H1 (cell line): Measurements from ENCODE around the gene CFAP97D2. TPM values are rescaled to one million over a fixed set of nuclear protein-coding genes. Genes with fewer than 3 reads are reported as not detected.

Experiments
- CTCF ChIA-PET: fragments of 300-600 bp; sonication (Branson Sonifier 250); formaldehyde crosslinking; loops from one replicate; lab custom pipeline; 2021; ENCODE audit not compliant: partially characterized antibody; lab: Charles Lee
- POLR2A ChIA-PET: fragments of 300-600 bp; sonication (Branson Sonifier 250); formaldehyde crosslinking; loops from one replicate; lab custom pipeline; 2021; ENCODE audit warnings: inconsistent platforms; ENCODE audit not compliant: partially characterized antibody; lab: Charles Lee
- DNase-seq, 2 experiments: peaks; one replicate each; pipeline versions ENCODE4 v3.0.0 to v3.0.0-alpha.2; 2010 to 2022; ENCODE audit warnings: low spot score in 2 of 2, low read depth in 1 of 2, mixed read lengths in 1 of 2
- FAIRE-seq: peaks from 2 replicates; lab custom pipeline; 2011; peaks lifted over from hg19 to GRCh38; lab: Jason Lieb, UNC
- H2AFZ ChIP-seq: 2 replicates; pipeline ENCODE4 v1.8.1; 2012; ENCODE audit warnings: low read length, inconsistent platforms
- H2AK5ac ChIP-seq: 2 replicates; pipeline ENCODE4 v1.6.1; 2013; ENCODE audit warnings: low read depth, low read length
- H2BK120ac ChIP-seq: replicated peaks from 2 replicates; pipeline ENCODE3; 2013; ENCODE audit warnings: low read depth, low read length, inconsistent platforms
- H2BK12ac ChIP-seq: 2 replicates; pipeline ENCODE4 v1.6.1; 2013; ENCODE audit warnings: low read depth, low read length
- H2BK15ac ChIP-seq: 2 replicates; pipeline ENCODE4 v1.6.1; 2013; ENCODE audit warnings: low read length
- H2BK20ac ChIP-seq: 2 replicates; pipeline ENCODE4 v1.6.1; 2013; ENCODE audit warnings: low read length
- H2BK5ac ChIP-seq: 2 replicates; pipeline ENCODE4 v1.6.1; 2013; ENCODE audit warnings: low read depth, low read length
- H3K14ac ChIP-seq: 2 replicates; pipeline ENCODE4 v1.6.1; 2013; ENCODE audit warnings: inconsistent platforms; ENCODE audit not compliant: insufficient read length
- H3K18ac ChIP-seq: 2 replicates; pipeline ENCODE4 v1.6.1; 2013; ENCODE audit warnings: low read length; ENCODE audit errors: extremely low read depth
- H3K23ac ChIP-seq: 2 replicates; pipeline ENCODE4 v1.6.1; 2013; ENCODE audit warnings: inconsistent platforms; ENCODE audit not compliant: insufficient read length
- H3K23me2 ChIP-seq: 2 replicates; pipeline ENCODE4 v1.6.1; 2013; ENCODE audit warnings: low read depth, low read length
- H3K27ac ChIP-seq: 2 replicates; pipeline ENCODE4 v1.6.1; 2011; ENCODE audit warnings: low read depth, low read length, inconsistent platforms
- H3K27me3 ChIP-seq, 4 experiments: replicated peaks in 1 of 4; 1 replicate in 1 of 4; 2 replicates in 3 of 4; pipeline versions ENCODE4 v1.6.1 to v1.8.1; 2011 to 2013; ENCODE audit warnings: low read length in 3 of 4, mild to moderate bottlenecking in 3 of 4, inconsistent platforms in 2 of 4, mixed read lengths in 2 of 4, moderate library complexity in 1 of 4; ENCODE audit not compliant: control insufficient read depth in 3 of 4, insufficient read depth in 3 of 4; ENCODE audit errors: extremely low read depth in 1 of 4
- H3K36me3 ChIP-seq, 4 experiments: 2 replicates each; pipeline versions ENCODE4 v1.6.1 to v1.8.1; 2011 to 2013; ENCODE audit warnings: mild to moderate bottlenecking in 4 of 4, low read length in 3 of 4, moderate library complexity in 2 of 4, control low read depth in 1 of 4, inconsistent platforms in 1 of 4; ENCODE audit not compliant: insufficient read depth in 4 of 4, control insufficient read depth in 2 of 4
- H3K4ac ChIP-seq: replicated peaks from 2 replicates; pipeline ENCODE3; 2013; ENCODE audit warnings: low read length, low read depth, mixed read lengths, inconsistent platforms; ENCODE audit not compliant: insufficient read length
- H3K4me1 ChIP-seq, 4 experiments: replicated peaks in 1 of 4; 1 replicate in 1 of 4; 2 replicates in 3 of 4; pipeline versions ENCODE4 v1.6.1 to v1.8.1; 2011 to 2013; ENCODE audit warnings: low read length in 3 of 4, inconsistent platforms in 2 of 4, mixed read lengths in 1 of 4; ENCODE audit not compliant: insufficient read depth in 4 of 4, control insufficient read depth in 3 of 4
- H3K4me2 ChIP-seq, 2 experiments: 2 replicates each; pipeline versions ENCODE4 v1.6.1 to v1.8.1; 2011 to 2013; ENCODE audit warnings: low read depth in 2 of 2, low read length in 2 of 2, control low read depth in 1 of 2, inconsistent platforms in 1 of 2, mild to moderate bottlenecking in 1 of 2; ENCODE audit not compliant: insufficient read depth in 1 of 2
- H3K4me3 ChIP-seq, 4 experiments: fragments of 200-600, 300-600 bp in 1 of 4; sonication (generic), shearing (Covaris generic), sonication (Bioruptor Twin) in 1 of 4; 2 replicates each; pipeline versions ENCODE4 v1.5.1 to v1.8.1; 2011 to 2016; ENCODE audit warnings: low read length in 4 of 4, low read depth in 3 of 4, control low read depth in 2 of 4, inconsistent platforms in 2 of 4, mild to moderate bottlenecking in 2 of 4, mixed read lengths in 1 of 4, moderate library complexity in 1 of 4; ENCODE audit not compliant: insufficient read depth in 2 of 4; ENCODE audit errors: extremely low read depth in 1 of 4
- H3K56ac ChIP-seq: replicated peaks from 2 replicates; pipeline ENCODE3; 2013; ENCODE audit warnings: low read depth, mild to moderate bottlenecking, mixed read lengths, low read length, inconsistent platforms; ENCODE audit not compliant: insufficient read length
- H3K79me1 ChIP-seq: 2 replicates; pipeline ENCODE4 v1.6.1; 2013; ENCODE audit warnings: low read depth, low read length, control low read depth
- H3K79me2 ChIP-seq, 2 experiments: 2 replicates each; pipeline versions ENCODE4 v1.6.1 to v1.8.1; 2012 to 2013; ENCODE audit warnings: low read length in 2 of 2, mild to moderate bottlenecking in 2 of 2, inconsistent platforms in 1 of 2; ENCODE audit not compliant: insufficient read depth in 2 of 2, control insufficient read depth in 1 of 2
- H3K9ac ChIP-seq, 4 experiments: replicated peaks in 1 of 4; 1 replicate in 1 of 4; 2 replicates in 3 of 4; pipeline versions ENCODE4 v1.6.1 to v1.8.1; 2011 to 2013; ENCODE audit warnings: low read depth in 3 of 4, low read length in 3 of 4, control low read depth in 2 of 4, mild to moderate bottlenecking in 2 of 4, moderate library complexity in 2 of 4, inconsistent platforms in 1 of 4; ENCODE audit errors: extremely low read depth in 1 of 4
- H3K9me3 ChIP-seq, 2 experiments: 2 replicates each; pipeline versions ENCODE4 v1.6.1 to v1.8.1; 2012 to 2013; ENCODE audit warnings: mild to moderate bottlenecking in 2 of 2, moderate library complexity in 2 of 2, control low read depth in 1 of 2, inconsistent platforms in 1 of 2, low read depth in 1 of 2, low read length in 1 of 2, mixed read lengths in 1 of 2; ENCODE audit not compliant: insufficient read depth in 2 of 2
- H4K20me1 ChIP-seq, 2 experiments: replicated peaks in 1 of 2; 2 replicates each; pipeline versions ENCODE3 to v1.8.1; 2011 to 2013; ENCODE audit warnings: inconsistent platforms in 2 of 2, low read length in 2 of 2, mild to moderate bottlenecking in 1 of 2; ENCODE audit not compliant: insufficient read depth in 2 of 2, control insufficient read depth in 1 of 2
- H4K5ac ChIP-seq: 2 replicates; pipeline ENCODE4 v1.6.1; 2013; ENCODE audit warnings: low read length, low read depth, mixed read lengths, inconsistent platforms; ENCODE audit not compliant: insufficient read length
- H4K8ac ChIP-seq: 2 replicates; pipeline ENCODE4 v1.8.0; 2013; ENCODE audit warnings: mild to moderate bottlenecking, moderate library complexity, low read length, inconsistent platforms; ENCODE audit not compliant: insufficient read depth; ENCODE audit errors: extremely low read depth
- H4K91ac ChIP-seq: replicated peaks from 2 replicates; pipeline ENCODE3; 2013; ENCODE audit warnings: low read length, mixed read lengths, inconsistent platforms; ENCODE audit not compliant: insufficient read length
- ASH2L ChIP-seq: fragments of 200-600, 300-600 bp; sonication (generic); IDR thresholded peaks from one replicate; pipeline ENCODE4 v1.7.1; 2017; ENCODE audit warnings: low read length
- CBX8 ChIP-seq: fragments of 300-800, 300-1000 bp; sonication (generic); IDR thresholded peaks from 2 replicates; pipeline ENCODE4 v1.7.1; 2016; ENCODE audit warnings: low read depth, low read length, borderline replicate concordance
- CHD1 ChIP-seq: IDR thresholded peaks from 2 replicates; pipeline ENCODE4 v1.6.1; 2012; ENCODE audit warnings: low read depth, low read length, improper control_type of control experiment
- FOSL1 ChIP-seq: IDR thresholded peaks from 2 replicates; pipeline ENCODE4 v1.6.1; 2011; ENCODE audit warnings: mild to moderate bottlenecking, low read depth, low read length, moderate library complexity; ENCODE audit not compliant: insufficient read depth
- HDAC2 ChIP-seq, 2 experiments: fragments of 300-600 bp in 1 of 2; sonication (generic) in 1 of 2; IDR thresholded peaks; 2 replicates each; pipeline ENCODE4 v1.6.1; 2011 to 2012; ENCODE audit warnings: low read depth in 2 of 2, low read length in 2 of 2, mild to moderate bottlenecking in 2 of 2, moderate library complexity in 2 of 2, borderline replicate concordance in 1 of 2, inconsistent platforms in 1 of 2
- KDM4A ChIP-seq: IDR thresholded peaks from one replicate; pipeline ENCODE4 v1.7.1; 2012; ENCODE audit warnings: low read depth, mild to moderate bottlenecking, moderate library complexity, low read length, inconsistent platforms; ENCODE audit not compliant: severe bottlenecking
- POLR2AphosphoS5 ChIP-seq: IDR thresholded peaks from 2 replicates; pipeline ENCODE4 v1.6.1; 2011; ENCODE audit warnings: low read depth, low read length
- RAD21 ChIP-seq, 2 experiments: IDR thresholded peaks in 1 of 2; conservative IDR thresholded peaks in 1 of 2; 2 replicates each; pipeline ENCODE4 v1.6.1; 2011; ENCODE audit warnings: low read depth in 2 of 2, low read length in 2 of 2, improper control_type of control experiment in 1 of 2, inconsistent platforms in 1 of 2, mild to moderate bottlenecking in 1 of 2, moderate library complexity in 1 of 2
- SIN3A ChIP-seq, 2 experiments: IDR thresholded peaks in 1 of 2; conservative IDR thresholded peaks in 1 of 2; 2 replicates each; pipeline ENCODE4 v1.6.1; 2011 to 2012; ENCODE audit warnings: low read length in 2 of 2, improper control_type of control experiment in 1 of 2, low read depth in 1 of 2, mild to moderate bottlenecking in 1 of 2
- TAF1 ChIP-seq: IDR thresholded peaks from 2 replicates; pipeline ENCODE4 v1.6.1; 2011; ENCODE audit warnings: mild to moderate bottlenecking, low read depth, low read length
- YY1 ChIP-seq: IDR thresholded peaks from 2 replicates; pipeline ENCODE4 v1.6.1; 2011; ENCODE audit warnings: low read depth, mild to moderate bottlenecking, low read length
- WGBS, 2 experiments: shearing (Covaris generic) in 1 of 2; methylation state at CpG; one replicate each; pipeline versions ENCODE4 v1.1.6 to v1.1.7; 2013 to 2015; ENCODE audit warnings: low lambda C conversion rate in 2 of 2, mixed read lengths in 2 of 2, inconsistent platforms in 1 of 2, low coverage in 1 of 2, missing lambda C conversion rate in 1 of 2; ENCODE audit not compliant: insufficient replicate concordance in 2 of 2, insufficient coverage in 1 of 2, insufficient read length in 1 of 2; ENCODE audit errors: extremely low coverage in 1 of 2, missing lambda C conversion rate in 1 of 2; 5-methylcytosine and 5-hydroxymethylcytosine counted together
- polyA plus RNA-seq, 7 experiments: library from polyadenylated mRNA; depleted of rRNA in 3 of 7; stranded (reverse) in 5 of 7; unstranded in 2 of 7; fragments of >200 nt in 5 of 7; fragments of 200-250 nt in 2 of 7; gene quantifications; 1 replicate in 5 of 7; 2 replicates in 1 of 7; 4 replicates in 1 of 7; pipeline versions ENCODE4 v1.2.1 to v1.2.3, GENCODE V29; 2011 to 2013; ENCODE audit warnings: missing spikeins in 2 of 7, mixed read lengths in 2 of 7
- total RNA-seq: library from RNA; stranded (reverse); fragmentation: NEBNext Ultra II Directional; extraction: Animal tissue kit (Norgen Biotek cat#: 25700); gene quantifications from 2 replicates; pipeline ENCODE4 v1.2.1, GENCODE V29; 2021

The CFAP97D2 gene
- total and polyA plus RNA-seq, 2 of the 8 experiments (the other 6 are each of a cell fraction or from before 2014, with no cell fraction given): not detected

DNA sequence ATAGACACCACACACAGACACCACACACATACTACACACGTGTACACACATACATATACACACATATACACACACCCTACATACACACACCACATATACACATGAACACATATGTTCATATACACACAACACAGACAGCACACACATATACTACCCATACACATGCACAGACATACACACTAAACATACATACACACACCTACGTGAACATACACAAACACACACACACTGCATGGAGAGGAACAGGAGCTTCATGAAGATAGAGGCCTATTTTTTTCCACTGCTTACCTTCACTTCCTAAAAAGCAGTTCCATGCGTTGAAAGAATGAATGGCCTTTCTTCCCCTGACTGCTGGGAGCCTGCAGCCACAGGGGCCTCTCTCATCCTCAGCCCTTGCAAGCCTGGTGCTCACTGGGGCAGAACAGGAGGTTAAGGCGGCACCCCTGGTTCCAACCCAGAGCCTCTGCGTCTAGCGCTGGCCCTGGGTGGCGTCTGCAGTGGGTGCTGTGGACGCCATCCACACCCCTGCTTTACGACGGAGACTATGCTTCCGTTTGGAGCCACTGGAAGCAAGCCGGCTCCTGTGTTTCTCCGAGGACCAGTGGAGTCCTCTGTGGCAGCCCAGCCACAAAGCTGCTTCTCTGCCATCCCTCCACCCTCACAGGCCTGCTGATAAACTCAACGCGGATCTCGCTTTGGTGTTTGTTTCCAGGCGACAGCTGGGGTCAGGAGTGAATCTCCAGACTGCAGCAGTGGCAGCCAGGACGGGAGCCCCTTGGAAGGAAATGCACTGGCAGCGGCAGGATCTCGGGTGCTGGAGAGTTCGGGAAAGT lies 44.7 kb upstream of the CFAP97D2 start:
- 85% methylated on average over 21 of the region's 21 CpGs; no CpG with 5 or more reads in 1 of the 2 experiments for WGBS, 2 experiments
- TF ChIP-seq YY1: no peak
- no peak for TF ChIP-seq HDAC2 (IDR thresholded peaks at IDR 0.05; ENCODE audit: borderline replicate concordance in 1 of 2, low read depth in 2 of 2, low read length in 2 of 2)
- TF ChIP-seq CHD1: no peak
- no peak for TF ChIP-seq SIN3A (conservative IDR thresholded peaks at IDR 0.05 in 1 of 2, IDR thresholded peaks at IDR 0.05 in 1 of 2; ENCODE audit: low read depth in 1 of 2, low read length in 2 of 2)
- TF ChIP-seq TAF1: no peak
- no peak for TF ChIP-seq CBX8
- no peak for TF ChIP-seq FOSL1
- TF ChIP-seq ASH2L: no peak
- TF ChIP-seq KDM4A: no peak
- TF ChIP-seq POLR2AphosphoS5: no peak
- no peak for TF ChIP-seq RAD21 (IDR thresholded peaks at IDR 0.05 in 1 of 2, conservative IDR thresholded peaks at IDR 0.05 in 1 of 2; ENCODE audit: low read depth in 2 of 2, low read length in 2 of 2)

More for the DNA sequence above, 44.7 kb upstream of the CFAP97D2 start:
- Histone ChIP-seq H2BK5ac (no peak overlapping the region), H2BK120ac (no peak overlapping the region), H2BK12ac (peak overlapping the region; percentile 80; the same call in 1 of the 2 replicates), H4K20me1 (peaks cover 0 to 10% of the 10 kb centered on the region in 2 experiments), H3K4me2 (no peak overlapping the region; a peak in 1 of 4 replicates), H2BK20ac (no peak overlapping the region), H3K56ac (no peak overlapping the region), H3K9ac (no peak overlapping the region), H4K5ac (no peak overlapping the region), H3K23me2 (peaks cover 20% of the 10 kb centered on the region), H3K79me2 (peaks cover 0 to 12% of the 10 kb centered on the region in 2 experiments; a peak in 2 of 4 replicates), H3K36me3 (no peaks in the 10 kb centered on the region), H2BK15ac (peak overlapping the region; percentile 5; the same call in 1 of the 2 replicates), H3K27me3 (peaks cover 0 to 13% (median 10%) of the 10 kb centered on the region in 4 experiments; a peak in 5 of 7 replicates), H3K9me3 (no peaks in the 10 kb centered on the region), H3K23ac (no peak overlapping the region), H3K4me3 (no peak overlapping the region), H3K27ac (no peak overlapping the region), H4K8ac (peak overlapping the region; percentile 41; the same call in 1 of the 2 replicates), H3K18ac (no peak overlapping the region), H4K91ac (peak overlapping the region; percentile 20), H3K4me1 (peaks cover 4 to 22% (median 19%) of the 10 kb centered on the region in 4 experiments), H3K14ac (no peak overlapping the region), H3K79me1 (peaks cover 2% of the 10 kb centered on the region; the same call in 1 of the 2 replicates), H2AK5ac (no peak overlapping the region), H2AFZ (no peak overlapping the region), H3K4ac (no peak overlapping the region)
- DNase-seq (no peak), FAIRE-seq (no peak)
- POLR2A ChIA-PET: interaction anchor here (1.0 kb wide), 1 partner anchor 9 kb away, joined by 4 read pairs; no protein-coding TSS in a partner anchor
- CTCF ChIA-PET: interaction anchor here (1.3 to 2.2 kb wide), 2 partner anchors 11 to 92 kb away, joined by 3 to 13 read pairs; no protein-coding TSS in a partner anchor
